K562 (cell line): ENCODE measurements around the gene MYMX.

Experiments
- CCNT2 ChIP-seq: IDR thresholded peaks from 2 replicates; pipeline ENCODE4 v1.6.1; 2011; ENCODE audit warnings: borderline replicate concordance, low read depth, mild to moderate bottlenecking, moderate library complexity, mixed read lengths, low read length; ENCODE audit not compliant: insufficient read length; ENCODE audit errors: extremely low read depth
- CREB1 ChIP-seq, 2 experiments: sonication (generic) in 1 of 2; formaldehyde crosslinking in 1 of 2; IDR thresholded peaks; 2 replicates each; pipeline versions ENCODE4 v1.6.1 to v1.8.0; 2012 to 2022; ENCODE audit warnings: inconsistent platforms in 1 of 2, mild to moderate bottlenecking in 1 of 2, missing genetic modification reagents in 1 of 2, moderate library complexity in 1 of 2
- EZH2 ChIP-seq: IDR thresholded peaks from 2 replicates; pipeline ENCODE4 v1.6.1; 2012; ENCODE audit warnings: low read depth, mild to moderate bottlenecking, inconsistent platforms, low read length, borderline replicate concordance
- ILK ChIP-seq: fragments of 450-650 bp; IDR thresholded peaks from 2 replicates; pipeline ENCODE4 v1.6.1; 2016; ENCODE audit warnings: missing genetic modification characterization, low read depth, mild to moderate bottlenecking, missing compliant biosample characterization, moderate library complexity, borderline replicate concordance
- MAFF ChIP-seq: IDR thresholded peaks from 2 replicates; pipeline ENCODE4 v1.6.1; 2012; ENCODE audit warnings: low read length, improper control_type of control experiment
- PML ChIP-seq: IDR thresholded peaks from 2 replicates; pipeline ENCODE4 v1.6.1; 2012; ENCODE audit warnings: low read length, inconsistent platforms
- POLR2A ChIP-seq: fragments of 450-650 bp; conservative IDR thresholded peaks from 2 replicates; pipeline ENCODE4 v1.6.1; 2016
- RBM22 ChIP-seq: fragments of 200-400 bp; formaldehyde crosslinking; IDR thresholded peaks from 2 replicates; pipeline ENCODE4 v1.6.1; 2018; ENCODE audit warnings: low read length, low read depth; ENCODE audit not compliant: poor library complexity, severe bottlenecking
- SP1 ChIP-seq: sonication (generic); formaldehyde crosslinking; IDR thresholded peaks from 2 replicates; pipeline ENCODE4 v1.8.1; 2022; ENCODE audit warnings: mild to moderate bottlenecking, missing genetic modification reagents
- SPI1 ChIP-seq: IDR thresholded peaks from 2 replicates; pipeline ENCODE4 v1.6.1; 2011; ENCODE audit warnings: low read depth, low read length, control low read depth, borderline replicate concordance
- ZNF830 ChIP-seq: fragments of 250-450 bp; sonication (Bioruptor Pico); IDR thresholded peaks from 2 replicates; pipeline ENCODE4 v1.5.0; 2021; ENCODE audit warnings: mild to moderate bottlenecking
- TF ChIP-seq, protein P1 (sequence below), 3 experiments: IDR thresholded peaks in 2 of 3; conservative IDR thresholded peaks in 1 of 3; 2 replicates each; pipeline ENCODE4 v1.5.1; 2011 to 2012; ENCODE audit warnings: low read length in 3 of 3, mild to moderate bottlenecking in 3 of 3, control low read depth in 2 of 3, improper control_type of control experiment in 1 of 3, inconsistent platforms in 1 of 3, low read depth in 1 of 3, mixed read lengths in 1 of 3, moderate library complexity in 1 of 3; ENCODE audit not compliant: insufficient read depth in 2 of 3
- TF ChIP-seq, protein P2 (sequence below): fragments of 150-350 bp; conservative IDR thresholded peaks from 2 replicates; pipeline ENCODE4 v1.6.1; 2014; ENCODE audit warnings: low read length

DNA sequence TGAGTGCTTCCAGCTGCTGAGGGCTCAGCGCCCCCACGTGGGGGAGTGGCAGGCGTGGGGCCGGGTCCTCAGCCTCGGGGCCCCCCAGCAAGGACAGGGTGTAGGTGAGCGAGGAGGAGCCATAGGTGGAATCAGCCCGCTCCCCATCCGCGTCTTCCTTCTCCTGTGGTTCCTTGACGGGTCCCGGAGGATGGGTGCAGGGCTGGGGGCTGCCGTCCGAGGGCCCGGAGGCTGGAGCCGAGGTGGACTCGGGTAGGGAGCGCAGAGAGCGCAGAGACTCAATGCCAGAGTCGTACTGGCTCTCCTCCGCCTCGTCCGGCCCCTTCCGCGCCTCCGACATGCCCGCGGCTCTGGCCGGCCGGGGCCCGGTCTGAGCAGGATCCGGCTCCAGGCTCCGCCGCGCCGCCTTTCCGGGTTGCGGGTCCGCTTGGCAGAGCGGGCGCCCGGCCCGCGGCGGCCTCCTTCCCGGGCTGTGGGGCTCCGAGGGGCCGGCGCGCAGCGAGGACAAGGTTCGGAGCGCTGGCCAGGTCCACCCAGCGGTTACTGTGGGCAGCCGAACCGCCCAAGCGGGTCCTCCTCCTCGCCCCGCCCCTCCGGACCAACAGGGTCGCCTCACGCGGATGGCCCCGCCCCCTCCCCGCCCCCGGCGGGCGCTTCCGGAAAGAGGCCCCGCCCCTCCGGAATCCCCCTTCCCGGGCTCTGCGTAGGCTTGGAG is 48.4 kb downstream of the MYMX start, which contains the start of gene NFKBIE:
- TF ChIP-seq CCNT2 (peak; percentile 78), POLR2A (peak; percentile 70), EZH2 (no peak), RBM22 (no peak), CREB1 (IDR thresholded peaks at IDR 0.05) (no peak), CREB1 (CRISPR knock-in tag; IDR thresholded peaks at IDR 0.05) (peak; percentile 46), ZNF830 (CRISPR knock-in tag) (no peak), ILK (tag) (no peak), SP1 (CRISPR knock-in tag) (peak; percentile 42; the same call in 1 of the 2 replicates), PML (no peak), MAFF (no peak), SPI1 (no peak)
- TF ChIP-seq, protein P1, sequence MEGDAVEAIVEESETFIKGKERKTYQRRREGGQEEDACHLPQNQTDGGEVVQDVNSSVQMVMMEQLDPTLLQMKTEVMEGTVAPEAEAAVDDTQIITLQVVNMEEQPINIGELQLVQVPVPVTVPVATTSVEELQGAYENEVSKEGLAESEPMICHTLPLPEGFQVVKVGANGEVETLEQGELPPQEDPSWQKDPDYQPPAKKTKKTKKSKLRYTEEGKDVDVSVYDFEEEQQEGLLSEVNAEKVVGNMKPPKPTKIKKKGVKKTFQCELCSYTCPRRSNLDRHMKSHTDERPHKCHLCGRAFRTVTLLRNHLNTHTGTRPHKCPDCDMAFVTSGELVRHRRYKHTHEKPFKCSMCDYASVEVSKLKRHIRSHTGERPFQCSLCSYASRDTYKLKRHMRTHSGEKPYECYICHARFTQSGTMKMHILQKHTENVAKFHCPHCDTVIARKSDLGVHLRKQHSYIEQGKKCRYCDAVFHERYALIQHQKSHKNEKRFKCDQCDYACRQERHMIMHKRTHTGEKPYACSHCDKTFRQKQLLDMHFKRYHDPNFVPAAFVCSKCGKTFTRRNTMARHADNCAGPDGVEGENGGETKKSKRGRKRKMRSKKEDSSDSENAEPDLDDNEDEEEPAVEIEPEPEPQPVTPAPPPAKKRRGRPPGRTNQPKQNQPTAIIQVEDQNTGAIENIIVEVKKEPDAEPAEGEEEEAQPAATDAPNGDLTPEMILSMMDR (IDR thresholded peaks at IDR 0.05 in 2 of 3, conservative IDR thresholded peaks at IDR 0.05 in 1 of 3; ENCODE audit: insufficient read depth in 2 of 3, low read depth in 1 of 3, low read length in 3 of 3): peak; percentile 62 to 74 (median 65)
- TF ChIP-seq, protein P2, sequence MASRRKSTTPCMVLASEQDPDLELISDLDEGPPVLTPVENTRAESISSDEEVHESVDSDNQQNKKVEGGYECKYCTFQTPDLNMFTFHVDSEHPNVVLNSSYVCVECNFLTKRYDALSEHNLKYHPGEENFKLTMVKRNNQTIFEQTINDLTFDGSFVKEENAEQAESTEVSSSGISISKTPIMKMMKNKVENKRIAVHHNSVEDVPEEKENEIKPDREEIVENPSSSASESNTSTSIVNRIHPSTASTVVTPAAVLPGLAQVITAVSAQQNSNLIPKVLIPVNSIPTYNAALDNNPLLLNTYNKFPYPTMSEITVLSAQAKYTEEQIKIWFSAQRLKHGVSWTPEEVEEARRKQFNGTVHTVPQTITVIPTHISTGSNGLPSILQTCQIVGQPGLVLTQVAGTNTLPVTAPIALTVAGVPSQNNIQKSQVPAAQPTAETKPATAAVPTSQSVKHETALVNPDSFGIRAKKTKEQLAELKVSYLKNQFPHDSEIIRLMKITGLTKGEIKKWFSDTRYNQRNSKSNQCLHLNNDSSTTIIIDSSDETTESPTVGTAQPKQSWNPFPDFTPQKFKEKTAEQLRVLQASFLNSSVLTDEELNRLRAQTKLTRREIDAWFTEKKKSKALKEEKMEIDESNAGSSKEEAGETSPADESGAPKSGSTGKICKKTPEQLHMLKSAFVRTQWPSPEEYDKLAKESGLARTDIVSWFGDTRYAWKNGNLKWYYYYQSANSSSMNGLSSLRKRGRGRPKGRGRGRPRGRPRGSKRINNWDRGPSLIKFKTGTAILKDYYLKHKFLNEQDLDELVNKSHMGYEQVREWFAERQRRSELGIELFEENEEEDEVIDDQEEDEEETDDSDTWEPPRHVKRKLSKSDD: no peak
